HFF-Myc (cell line): ENCODE data around the gene RETREG1.

Source experiments
- DNase-seq: peaks from one replicate; pipeline ENCODE4 v3.0.0-alpha.2; 2011; ENCODE audit warnings: low read depth; ENCODE audit errors: extremely low read depth
- H3K4me3 ChIP-seq: replicated peaks from 2 replicates; pipeline ENCODE4 v1.5.1; 2011; ENCODE audit warnings: low read depth, mild to moderate bottlenecking, control low read depth, low read length
- TF ChIP-seq, protein P1 (sequence below): IDR thresholded peaks from 2 replicates; pipeline ENCODE4 v1.5.1; 2012; ENCODE audit warnings: mild to moderate bottlenecking, low read depth, low read length, control low read depth; ENCODE audit errors: missing control alignments

RETREG1 gene

GRCh38 chr5:16510098-16510497, 106.7 kb downstream of the RETREG1 start:
- no peak overlapping the region for H3K4me3 ChIP-seq
- no peak for DNase-seq
- TF ChIP-seq, protein P1, sequence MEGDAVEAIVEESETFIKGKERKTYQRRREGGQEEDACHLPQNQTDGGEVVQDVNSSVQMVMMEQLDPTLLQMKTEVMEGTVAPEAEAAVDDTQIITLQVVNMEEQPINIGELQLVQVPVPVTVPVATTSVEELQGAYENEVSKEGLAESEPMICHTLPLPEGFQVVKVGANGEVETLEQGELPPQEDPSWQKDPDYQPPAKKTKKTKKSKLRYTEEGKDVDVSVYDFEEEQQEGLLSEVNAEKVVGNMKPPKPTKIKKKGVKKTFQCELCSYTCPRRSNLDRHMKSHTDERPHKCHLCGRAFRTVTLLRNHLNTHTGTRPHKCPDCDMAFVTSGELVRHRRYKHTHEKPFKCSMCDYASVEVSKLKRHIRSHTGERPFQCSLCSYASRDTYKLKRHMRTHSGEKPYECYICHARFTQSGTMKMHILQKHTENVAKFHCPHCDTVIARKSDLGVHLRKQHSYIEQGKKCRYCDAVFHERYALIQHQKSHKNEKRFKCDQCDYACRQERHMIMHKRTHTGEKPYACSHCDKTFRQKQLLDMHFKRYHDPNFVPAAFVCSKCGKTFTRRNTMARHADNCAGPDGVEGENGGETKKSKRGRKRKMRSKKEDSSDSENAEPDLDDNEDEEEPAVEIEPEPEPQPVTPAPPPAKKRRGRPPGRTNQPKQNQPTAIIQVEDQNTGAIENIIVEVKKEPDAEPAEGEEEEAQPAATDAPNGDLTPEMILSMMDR = no peak

GRCh38 chr5:16508730-16509531, 107.9 kb downstream of the RETREG1 start:
- no peak overlapping the region for H3K4me3 ChIP-seq
- TF ChIP-seq, protein P1 = no peak
- DNase-seq = no peak

DNA sequence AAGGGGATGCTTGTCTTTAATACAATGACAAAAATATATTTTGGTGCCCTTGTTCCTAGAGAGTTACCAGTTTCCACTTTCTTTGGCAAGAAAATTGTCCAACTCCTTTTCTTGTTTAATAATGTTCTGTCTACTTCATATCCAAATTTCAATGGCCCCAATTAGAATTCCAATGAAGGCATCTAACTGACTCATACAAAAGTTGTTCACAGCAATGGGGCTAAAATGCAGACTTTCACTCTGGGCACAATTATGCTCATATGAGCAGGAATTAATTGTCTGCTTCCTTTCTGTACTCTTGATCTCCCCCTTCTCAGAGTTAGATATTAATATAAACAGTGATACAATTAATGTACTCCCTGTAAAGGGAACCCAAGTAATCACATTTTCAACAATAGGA, 109.1 kb downstream of the RETREG1 start:
- no peak for DNase-seq
- TF ChIP-seq, protein P1 = no peak
- no peak overlapping the region for H3K4me3 ChIP-seq

DNA sequence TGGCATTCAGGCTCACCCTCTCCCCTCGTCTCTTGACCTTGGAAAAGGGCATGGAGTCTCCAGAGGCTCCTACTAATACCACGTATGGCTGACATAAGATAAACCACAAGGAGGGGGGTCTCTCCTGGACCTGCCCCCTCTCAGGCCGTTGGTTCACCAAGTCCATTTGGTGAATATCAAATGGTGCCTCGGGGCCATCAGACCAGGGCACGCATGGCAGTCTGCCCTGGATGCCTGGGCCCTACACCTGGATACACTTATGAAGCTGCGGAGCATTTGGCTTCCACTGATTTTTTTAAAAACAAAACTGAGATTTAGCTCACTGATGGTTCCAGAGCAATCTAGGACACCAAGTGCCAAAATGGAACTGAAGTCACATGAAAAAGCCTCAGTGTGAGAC, 110.9 kb downstream of the RETREG1 start:
- no peak overlapping the region for H3K4me3 ChIP-seq
- no peak for DNase-seq
- TF ChIP-seq, protein P1 = no peak

GRCh38 chr5:16505140-16505891, 111.5 kb downstream of the RETREG1 start:
- TF ChIP-seq, protein P1 = no peak
- no peak for DNase-seq
- no peak overlapping the region for H3K4me3 ChIP-seq

DNA sequence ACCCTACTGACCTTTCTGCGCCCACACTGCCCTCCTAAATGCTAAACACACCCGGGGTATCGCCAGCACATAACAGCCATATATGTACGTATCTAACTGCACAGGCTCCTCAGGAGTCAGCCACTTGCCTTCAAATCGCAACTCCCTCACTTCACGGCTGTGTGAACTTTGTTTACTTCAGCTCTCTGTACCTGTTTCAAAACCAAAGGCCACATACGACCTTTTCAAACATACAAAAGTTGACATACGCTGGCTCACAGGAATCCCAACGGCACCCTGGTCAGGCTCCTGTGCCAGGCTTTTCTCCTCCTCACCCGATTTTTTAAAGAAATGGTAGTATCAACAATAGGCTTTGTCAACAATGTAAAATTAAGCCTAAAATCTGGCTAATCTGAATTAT, 112.2 kb downstream of the RETREG1 start:
- H3K4me3 ChIP-seq = no peak overlapping the region
- TF ChIP-seq, protein P1 = no peak
- DNase-seq = no peak
